Pancreas (tissue), 10 donors: Measurements from ENCODE around the gene SLC25A4. TPM values are rescaled to one million over a fixed set of nuclear protein-coding genes. Genes with fewer than 3 reads are reported as not detected.

Experiments
- ATAC-seq, 4 donors: fragments of 200-7000 bp; cut with Tn5 transposase; one replicate each; pipeline versions ENCODE4 v1.8.0 to v1.9.1; 2020; ENCODE audit warnings: mild to moderate bottlenecking in 4 of 4, moderate library complexity in 4 of 4
- DNase-seq, 6 donors: peaks; one replicate each; pipeline ENCODE4 v3.0.0-alpha.2; 2020
- FAIRE-seq: peaks from 2 replicates; lab custom pipeline; 2012; peaks lifted over from hg19 to GRCh38; lab: Jason Lieb, UNC
- H3K27ac ChIP-seq, 4 donors: fragments of 200-600 bp; sonication (generic); 1 replicate in 3 of 4; 2 replicates in 1 of 4; pipeline versions ENCODE4 v1.5.0 to v1.8.0; 2020
- H3K27me3 ChIP-seq, 4 donors: fragments of 200-600 bp; one replicate each; pipeline ENCODE4 v1.8.0; 2021
- H3K36me3 ChIP-seq, 3 donors: fragments of 200-600 bp; sonication (generic) in 1 of 3; one replicate each; pipeline versions ENCODE4 v1.5.0 to v1.8.0; 2020 to 2021
- H3K4me1 ChIP-seq, 3 donors: fragments of 200-600 bp; one replicate each; pipeline ENCODE4 v1.8.0; 2021
- H3K4me3 ChIP-seq, 4 donors: fragments of 200-600 bp; sonication (generic) in 2 of 4; one replicate each; pipeline versions ENCODE4 v1.5.0 to v1.8.0; 2020 to 2021
- H3K9me3 ChIP-seq, 4 donors: fragments of 200-600 bp; one replicate each; pipeline ENCODE4 v1.8.0; 2021
- CTCF ChIP-seq, 4 donors: fragments of 200-600 bp; sonication (generic) in 3 of 4; IDR thresholded peaks; one replicate each; pipeline versions ENCODE4 v1.5.0 to v1.8.0; 2021; ENCODE audit warnings: antibody characterized with exemption in 4 of 4
- WGBS, 2 donors: extraction: QIAGEN DNeasy Blood & Tissue Kit; methylation state at CpG; one replicate each; pipeline ENCODE4 v1.1.7; 2013; 5-methylcytosine and 5-hydroxymethylcytosine counted together
- intact Hi-C, 3 donors: fragments of 100-400 bp; cut with DNase I; formaldehyde crosslinking; loops; one replicate each; pipeline versions ENCODE4 v1.11.1 to v1.14.2; 2022
- polyA plus RNA-seq, 2 donors: library from polyadenylated mRNA; stranded (reverse); fragments of 200-250 nt; gene quantifications; one replicate each; pipeline ENCODE4 v1.2.3, GENCODE V29; 2013
- total RNA-seq, 6 donors: library from RNA; stranded (reverse); fragmentation: NEBNext Ultra II Directional in 4 of 6; extraction: Animal tissue kit (Norgen Biotek cat#: 25700) in 4 of 6; gene quantifications; one replicate each; pipeline versions ENCODE4 v1.2.1 to v1.2.4, GENCODE V29; 2021 to 2023
- donor health status: healthy with polysubstance abuse.
- donor health status: DM: no; HTN: no; CAD: no; lungs with moderate emphysema.
- donor health status: DM: no; HTN: no; CAD: no.
- donor health status: control.
- donor health status: control.
- donor health status: Bipolar disorder and iron deficiency.
- donor health status: DM: yes; HTN: yes; CAD: no.
- donor health status: DM: no; HTN: no; CAD: no.
- donor health status: DM: no; HTN: no; CAD: no.
- donor health status: DM: yes; HTN: yes; CAD: no.

SLC25A4 gene
- total and polyA plus RNA-seq, 8 donors, result 12.4 to 26.5 (median 13.5) TPM

DNA sequence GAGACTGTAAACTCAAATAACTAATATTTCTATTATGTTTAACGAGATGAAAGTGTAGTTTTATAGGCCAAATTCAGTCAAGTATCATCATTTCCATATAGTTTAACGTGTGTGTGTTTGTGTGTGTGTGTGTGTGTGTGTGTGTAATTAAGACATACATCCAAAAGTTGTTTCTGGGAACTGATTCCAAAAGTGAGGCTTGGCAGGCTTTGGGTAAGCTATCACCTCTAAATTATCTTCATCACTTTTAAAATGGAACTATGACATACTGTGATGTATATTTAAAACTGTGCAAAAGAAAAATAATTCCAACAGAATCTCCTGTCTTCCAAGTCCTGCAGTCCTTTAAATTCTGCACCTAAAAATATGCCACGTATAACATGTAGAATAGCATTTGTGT lies 19.1 kb upstream of the SLC25A4 start:
- Histone ChIP-seq H3K36me3 (no peaks in the 10 kb centered on the region), H3K27me3 (no peaks in the 10 kb centered on the region), H3K27ac (no peak overlapping the region), H3K4me1 (peaks cover 0 to 3% (median 0%) of the 10 kb centered on the region in 3 donors), H3K9me3 (no peaks in the 10 kb centered on the region), H3K4me3 (no peak overlapping the region)
- WGBS, 2 donors, result 46 to 53% methylated on average over 3 of the region's 3 CpGs
- intact Hi-C loops, result no loop called here
- DNase-seq, result no peak
- no peak for TF ChIP-seq CTCF (IDR thresholded peaks at IDR 0.05)
- FAIRE-seq, result no peak
- ATAC-seq, result no peak

GRCh38 chr4:185127021-185127925 lies 15.8 kb upstream of the SLC25A4 start:
- no peak for FAIRE-seq
- peak in 4 of 6 donors; percentile 41 to 79 (median 62) for DNase-seq
- Histone ChIP-seq H3K36me3 (no peaks in the 10 kb centered on the region), H3K27ac (peak overlapping the region in 3 of 4 donors; percentile 26 to 73 (median 41)), H3K4me3 (peak overlapping the region; percentile 26 to 70 (median 45)), H3K27me3 (no peaks in the 10 kb centered on the region), H3K4me1 (peaks cover 0 to 3% (median 0%) of the 10 kb centered on the region in 3 donors), H3K9me3 (no peaks in the 10 kb centered on the region)
- peak; percentile 61 to 70 (median 65) for ATAC-seq
- 10% methylated on average over 63 to 64 of the region's 64 CpGs for WGBS, 2 donors
- no peak for TF ChIP-seq CTCF (IDR thresholded peaks at IDR 0.05)
- intact Hi-C loops, result no loop called here

DNA sequence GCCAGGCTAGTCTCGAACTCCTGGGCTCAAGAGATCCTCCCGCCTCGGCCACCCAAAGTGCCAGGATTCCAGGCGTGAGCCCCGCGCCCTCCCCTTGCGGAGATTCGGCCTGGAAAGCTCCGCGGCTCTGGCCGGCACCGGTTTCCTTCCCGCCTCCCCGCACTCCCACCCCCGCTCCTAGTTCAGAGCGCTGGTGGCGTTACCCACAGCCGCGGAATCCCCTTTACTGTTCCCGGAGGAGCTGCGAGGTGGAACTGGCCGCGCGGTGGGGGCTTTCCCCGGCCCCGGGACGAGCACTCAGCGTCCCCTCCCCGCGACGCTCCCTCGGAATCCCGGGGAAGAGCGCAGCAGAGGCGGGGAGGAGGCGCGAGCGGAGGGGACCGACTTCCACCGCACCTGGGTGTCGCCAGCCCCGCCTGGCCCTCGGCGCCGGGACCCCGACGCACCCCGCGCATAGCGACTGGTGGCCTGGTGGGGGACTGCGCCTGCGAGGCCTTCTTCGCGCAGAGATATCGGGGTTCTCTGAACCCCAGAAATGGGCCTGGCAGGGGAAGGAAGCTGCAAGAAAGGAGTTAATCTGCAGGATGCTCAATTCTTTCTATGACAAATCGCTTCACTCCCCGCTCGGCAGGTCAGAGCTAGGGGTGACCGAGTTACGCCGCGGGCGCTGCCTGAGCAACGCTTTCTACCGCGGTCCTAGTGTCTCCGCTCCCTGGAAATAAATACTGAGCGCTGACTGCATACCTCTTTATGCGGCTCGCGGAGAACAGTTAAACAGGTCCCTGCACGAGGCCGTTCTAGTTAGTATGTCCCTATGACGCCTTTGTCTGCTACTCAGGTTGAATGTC lies 14.6 kb upstream of the SLC25A4 start:
- H3K4me1 ChIP-seq, result peaks cover 0 to 3% (median 0%) of the 10 kb centered on the region in 3 donors
- 4 to 5% methylated on average over 56 to 74 of the region's 74 CpGs for WGBS, 2 donors
- ATAC-seq, result peak; percentile 59 to 73 (median 70)
- peak in 1 of 4 donors; percentile 17 for TF ChIP-seq CTCF (IDR thresholded peaks at IDR 0.05)
- H3K27me3 ChIP-seq, result no peaks in the 10 kb centered on the region
- no peaks in the 10 kb centered on the region for H3K36me3 ChIP-seq
- peak overlapping the region; percentile 26 to 70 (median 48) for H3K4me3 ChIP-seq
- DNase-seq, result peak in 5 of 6 donors; percentile 26 to 71 (median 40)
- no peaks in the 10 kb centered on the region for H3K9me3 ChIP-seq
- no peak for FAIRE-seq
- intact Hi-C loops, result no loop called here
- H3K27ac ChIP-seq, result peak overlapping the region in 3 of 4 donors; percentile 25 to 73 (median 58)

GRCh38 chr4:185134307-185134869 lies 8.7 kb upstream of the SLC25A4 start:
- peak; percentile 53 to 76 (median 60) for TF ChIP-seq CTCF (IDR thresholded peaks at IDR 0.05)
- Histone ChIP-seq H3K4me1 (no peaks in the 10 kb centered on the region), H3K27me3 (no peaks in the 10 kb centered on the region), H3K9me3 (no peaks in the 10 kb centered on the region), H3K36me3 (no peaks in the 10 kb centered on the region), H3K27ac (no peak overlapping the region), H3K4me3 (no peak overlapping the region)
- FAIRE-seq, result peak; percentile 84
- WGBS, 2 donors, result 29 to 31% methylated on average over 3 of the region's 3 CpGs
- intact Hi-C loops, result no loop called here
- peak; percentile 74 to 96 (median 91) for ATAC-seq
- no peak for DNase-seq
